Measurements from ENCODE around the gene RASD1.

DNA sequence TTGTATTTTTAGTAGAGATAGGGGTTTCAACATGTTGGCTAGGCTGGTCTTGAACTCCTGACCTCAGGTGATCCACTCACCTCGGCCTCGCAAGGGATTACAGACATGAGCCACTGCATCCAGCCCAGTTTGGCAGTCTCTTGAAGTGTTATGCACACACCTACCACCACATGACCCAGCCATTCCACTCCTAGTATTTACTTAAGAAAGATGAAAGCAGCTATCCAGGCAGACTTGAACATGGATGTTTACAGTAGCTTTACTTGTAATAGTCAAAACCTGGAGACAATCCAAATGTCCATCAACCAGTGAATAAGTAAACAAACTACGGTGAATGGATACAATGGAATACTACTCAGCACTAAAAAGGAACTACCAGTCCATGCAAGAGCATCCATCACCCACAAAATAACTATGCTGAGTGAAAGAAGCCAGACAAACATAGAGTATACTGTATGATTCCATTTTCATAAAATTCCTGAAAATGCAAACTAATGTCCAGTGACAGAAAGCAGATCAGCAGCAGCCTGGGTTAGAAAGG, 37.8 kb upstream of the RASD1 start:
- TF ChIP-seq, protein P1, sequence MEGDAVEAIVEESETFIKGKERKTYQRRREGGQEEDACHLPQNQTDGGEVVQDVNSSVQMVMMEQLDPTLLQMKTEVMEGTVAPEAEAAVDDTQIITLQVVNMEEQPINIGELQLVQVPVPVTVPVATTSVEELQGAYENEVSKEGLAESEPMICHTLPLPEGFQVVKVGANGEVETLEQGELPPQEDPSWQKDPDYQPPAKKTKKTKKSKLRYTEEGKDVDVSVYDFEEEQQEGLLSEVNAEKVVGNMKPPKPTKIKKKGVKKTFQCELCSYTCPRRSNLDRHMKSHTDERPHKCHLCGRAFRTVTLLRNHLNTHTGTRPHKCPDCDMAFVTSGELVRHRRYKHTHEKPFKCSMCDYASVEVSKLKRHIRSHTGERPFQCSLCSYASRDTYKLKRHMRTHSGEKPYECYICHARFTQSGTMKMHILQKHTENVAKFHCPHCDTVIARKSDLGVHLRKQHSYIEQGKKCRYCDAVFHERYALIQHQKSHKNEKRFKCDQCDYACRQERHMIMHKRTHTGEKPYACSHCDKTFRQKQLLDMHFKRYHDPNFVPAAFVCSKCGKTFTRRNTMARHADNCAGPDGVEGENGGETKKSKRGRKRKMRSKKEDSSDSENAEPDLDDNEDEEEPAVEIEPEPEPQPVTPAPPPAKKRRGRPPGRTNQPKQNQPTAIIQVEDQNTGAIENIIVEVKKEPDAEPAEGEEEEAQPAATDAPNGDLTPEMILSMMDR (IDR thresholded peaks at IDR 0.05; ENCODE audit: low read length): no peak
- no peak for TF ChIP-seq EZH2 (optimal IDR thresholded peaks at IDR 0.05; ENCODE audit: low read depth, low read length)

All from MM.1S (cell line).